PC-9 (cell line): ENCODE measurements around the gene THEMIS.

Source experiments
- CTCF ChIP-seq: fragments of 200-600 bp; sonication (generic); conservative IDR thresholded peaks from 2 replicates; pipeline ENCODE4 v1.6.1; 2017; ENCODE audit warnings: mixed run types, antibody characterized with exemption, mild to moderate bottlenecking, moderate library complexity
- EZH2 ChIP-seq: fragments of 200-600 bp; sonication (generic); IDR thresholded peaks from 2 replicates; pipeline ENCODE4 v1.8.0; 2017; ENCODE audit warnings: antibody characterized with exemption, low read depth

- TF ChIP-seq CTCF (no peak), EZH2 (no peak)
Observed at GRCh38 chr6:127821431-127821830, 79.4 kb downstream of the THEMIS start.
